K562 (cell line): ENCODE data around the gene CCDC102B.

Experiments used
- CREM ChIP-seq: IDR thresholded peaks from 2 replicates; pipeline ENCODE4 v1.6.1; 2014; ENCODE audit warnings: antibody characterized with exemption, low read depth
- EGR1 ChIP-seq: fragments of 450-650 bp; conservative IDR thresholded peaks from 2 replicates; pipeline ENCODE4 v1.6.1; 2017; ENCODE audit warnings: mild to moderate bottlenecking
- EZH2 ChIP-seq: IDR thresholded peaks from 2 replicates; pipeline ENCODE4 v1.6.1; 2012; ENCODE audit warnings: low read depth, mild to moderate bottlenecking, inconsistent platforms, low read length, borderline replicate concordance
- FOXK2 ChIP-seq, 2 experiments: fragments of 450-650 bp; IDR thresholded peaks in 1 of 2; conservative IDR thresholded peaks in 1 of 2; 2 replicates each; pipeline ENCODE4 v1.6.1; 2016; ENCODE audit warnings: low read depth in 2 of 2, mild to moderate bottlenecking in 1 of 2
- HNRNPL ChIP-seq: fragments of 200-400 bp; formaldehyde crosslinking; IDR thresholded peaks from 2 replicates; pipeline ENCODE4 v1.6.1; 2017; ENCODE audit warnings: low read depth, mild to moderate bottlenecking, low read length
- POLR2A ChIP-seq: fragments of 450-650 bp; conservative IDR thresholded peaks from 2 replicates; pipeline ENCODE4 v1.6.1; 2016
- RAD51 ChIP-seq: fragments of 450-650 bp; IDR thresholded peaks from 2 replicates; pipeline ENCODE4 v1.7.1; 2016; ENCODE audit warnings: low read depth, mild to moderate bottlenecking, borderline replicate concordance
- SMC3 ChIP-seq: conservative IDR thresholded peaks from 2 replicates; pipeline ENCODE4 v1.6.1; 2011; ENCODE audit warnings: low read depth, low read length, improper control_type of control experiment; ENCODE audit not compliant: insufficient read depth

DNA sequence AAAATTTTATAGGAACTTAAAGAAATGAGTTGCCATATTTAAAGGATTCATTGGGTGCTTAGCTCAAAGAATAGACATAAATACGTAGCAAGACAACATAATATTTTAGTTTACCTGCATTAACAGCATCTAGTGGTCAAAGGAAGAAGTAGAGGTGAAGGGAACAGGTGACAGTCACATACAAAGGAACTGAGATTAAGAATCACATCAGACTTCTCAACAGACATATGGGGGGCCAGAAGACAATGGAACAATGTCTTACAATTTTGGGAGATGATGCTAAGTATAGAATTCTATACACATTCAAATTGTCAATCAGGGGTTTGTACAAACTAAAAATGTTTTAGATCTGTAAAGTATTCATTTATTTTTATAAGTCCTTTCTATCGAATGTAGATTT, 38.6 kb upstream of the CCDC102B start:
- TF ChIP-seq HNRNPL (no peak), CREM (no peak), SMC3 (no peak), EGR1 (no peak), EZH2 (no peak), FOXK2 (conservative IDR thresholded peaks at IDR 0.05 in 1 of 2, IDR thresholded peaks at IDR 0.05 in 1 of 2; ENCODE audit: low read depth in 2 of 2) (no peak), RAD51 (no peak), POLR2A (no peak)
